HG03060 (cell line): ENCODE results near the gene KCNT1.

Experiments
- ATAC-seq: cut with Tn5 transposase; IDR thresholded peaks from one replicate; pipeline ENCODE4 v1.9.1; 2021; ENCODE audit warnings: low read depth, moderate number of reproducible peaks; ENCODE audit not compliant: unreplicated experiment

Gene KCNT1

GRCh38 chr9:135761150-135761844 lies 59.3 kb downstream of the KCNT1 start:
- no peak for ATAC-seq

- ATAC-seq: no peak
These were observed 59.8 kb downstream of the KCNT1 start for GRCh38 chr9:135761845-135762168.

GRCh38 chr9:135762921-135763320 lies 60.9 kb downstream of the KCNT1 start:
- no peak for ATAC-seq

DNA sequence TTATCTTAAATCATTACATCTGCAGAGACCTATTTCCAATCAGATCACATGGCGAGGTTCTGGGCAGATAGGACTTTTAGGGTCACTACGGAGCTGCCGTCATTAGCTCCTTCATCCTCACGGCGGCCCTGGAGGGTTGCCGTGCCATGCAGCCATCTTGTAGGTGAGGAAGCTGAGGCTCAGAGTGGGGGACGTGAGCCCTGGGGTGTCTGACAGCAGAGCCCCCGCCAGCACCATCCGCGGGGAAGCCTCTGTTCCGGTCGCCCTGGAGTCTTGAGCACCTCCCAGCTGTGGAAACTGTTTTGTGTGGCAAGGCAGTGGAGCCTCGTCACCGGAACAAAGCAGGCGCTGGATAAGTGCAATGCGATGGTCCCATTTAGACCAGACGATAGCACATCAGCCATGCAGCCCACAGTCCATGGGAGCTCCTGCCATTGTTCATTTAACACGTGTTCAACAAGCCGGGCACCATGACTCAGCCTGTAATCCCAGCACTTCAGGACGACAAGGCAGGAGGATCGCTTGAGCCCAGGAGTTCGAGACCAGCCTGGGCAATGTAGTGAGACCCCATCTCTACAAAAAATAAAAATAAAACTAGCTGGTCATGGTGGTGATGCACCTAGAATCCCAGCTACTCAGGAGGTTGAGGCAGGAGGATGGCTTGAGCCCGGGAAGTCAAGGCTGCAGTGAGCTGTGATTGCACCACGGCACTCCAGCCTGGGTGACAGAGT lies 61.9 kb downstream of the KCNT1 start:
- no peak for ATAC-seq

DNA sequence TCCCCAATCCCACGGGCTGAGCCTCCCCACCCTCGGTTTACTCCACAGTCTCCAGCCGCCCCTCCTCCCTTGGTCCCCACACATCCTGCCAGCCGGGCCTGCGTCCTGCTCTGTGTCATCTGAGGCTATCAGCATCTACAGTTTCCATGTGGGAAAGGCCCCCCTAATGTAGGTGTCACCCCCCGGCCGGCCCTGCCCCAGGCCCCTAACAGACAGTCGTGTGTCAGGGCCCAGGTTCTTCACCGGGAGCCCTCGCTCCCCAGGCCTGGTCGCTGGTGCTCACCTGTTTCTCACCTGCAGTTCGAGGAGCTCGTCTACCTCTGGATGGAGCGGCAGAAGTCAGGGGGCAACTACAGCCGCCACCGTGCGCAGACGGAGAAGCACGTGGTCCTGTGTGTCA lies 62.7 kb downstream of the KCNT1 start:
- no peak for ATAC-seq

DNA sequence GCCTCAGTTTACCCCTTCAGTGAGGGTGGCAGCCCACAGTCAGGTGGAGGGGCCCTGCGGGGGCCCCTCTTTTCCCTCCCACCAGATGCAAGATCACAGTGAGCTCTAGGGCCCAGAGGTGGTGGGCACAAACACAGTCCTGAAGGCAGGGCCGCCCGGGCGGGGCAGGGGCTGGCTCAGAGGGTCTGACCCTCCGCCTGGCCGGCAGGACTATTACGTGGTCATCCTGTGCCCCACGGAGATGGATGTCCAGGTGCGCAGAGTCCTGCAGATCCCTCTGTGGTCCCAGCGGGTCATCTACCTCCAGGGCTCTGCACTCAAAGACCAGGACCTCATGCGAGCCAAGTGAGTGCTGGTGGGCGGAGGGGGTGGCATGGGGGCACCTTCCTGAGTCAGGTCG lies 63.4 kb downstream of the KCNT1 start:
- no peak for ATAC-seq

DNA sequence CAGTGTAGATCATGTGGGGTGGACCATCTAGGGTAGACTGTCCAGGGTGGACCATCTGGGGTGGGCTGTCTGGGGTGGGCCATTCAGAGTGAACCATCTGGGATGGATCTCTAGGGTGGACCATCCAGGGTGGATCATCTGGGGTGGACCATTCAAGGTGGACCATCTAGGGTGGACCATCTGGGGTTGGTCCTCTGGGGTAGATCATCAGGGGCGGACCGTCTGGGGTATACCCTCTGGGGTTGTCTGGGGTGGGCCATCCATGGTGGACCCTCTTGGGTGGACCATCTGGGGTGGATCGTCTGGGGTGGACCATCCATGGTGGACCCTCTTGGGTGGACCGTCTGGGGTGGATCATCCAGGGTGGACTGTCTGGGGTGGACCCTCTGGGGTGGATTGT lies 64.3 kb downstream of the KCNT1 start:
- ATAC-seq: no peak

GRCh38 chr9:135766707-135767106 lies 64.7 kb downstream of the KCNT1 start:
- no peak for ATAC-seq

DNA sequence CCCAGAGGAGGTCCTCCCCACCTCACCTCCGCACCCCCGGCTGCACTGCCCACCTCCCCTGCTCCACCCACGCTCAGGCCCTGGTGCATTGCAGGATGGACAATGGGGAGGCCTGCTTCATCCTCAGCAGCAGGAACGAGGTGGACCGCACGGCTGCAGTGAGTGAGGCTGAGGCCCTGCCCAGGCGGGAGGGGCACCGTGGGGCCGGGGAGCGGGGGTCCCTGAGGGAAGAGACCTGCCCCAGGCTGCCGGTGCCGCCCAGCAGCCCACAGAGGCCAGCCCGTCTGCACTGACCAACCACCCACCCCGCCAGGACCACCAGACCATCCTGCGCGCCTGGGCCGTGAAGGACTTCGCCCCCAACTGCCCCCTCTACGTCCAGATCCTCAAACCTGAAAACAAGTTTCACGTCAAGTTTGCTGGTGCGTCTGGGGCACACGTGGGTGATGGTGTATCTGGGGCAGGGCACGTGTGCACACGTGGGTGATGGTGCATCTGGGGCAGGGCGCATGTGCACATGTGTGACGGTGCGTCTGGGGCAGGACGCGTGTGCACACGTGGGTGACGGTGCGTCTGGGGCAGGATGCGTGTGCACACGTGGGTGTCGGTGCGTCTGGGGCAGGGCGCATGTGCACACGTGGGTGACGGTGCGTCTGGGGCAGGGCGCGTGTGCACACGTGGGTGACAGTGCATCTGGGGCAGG lies 66.7 kb downstream of the KCNT1 start:
- no peak for ATAC-seq

- no peak for ATAC-seq
These were observed 67.7 kb downstream of the KCNT1 start for GRCh38 chr9:135769489-135770202.

GRCh38 chr9:135770203-135770535 lies 68.2 kb downstream of the KCNT1 start:
- no peak for ATAC-seq

GRCh38 chr9:135770771-135771170 lies 68.8 kb downstream of the KCNT1 start:
- ATAC-seq: no peak

DNA sequence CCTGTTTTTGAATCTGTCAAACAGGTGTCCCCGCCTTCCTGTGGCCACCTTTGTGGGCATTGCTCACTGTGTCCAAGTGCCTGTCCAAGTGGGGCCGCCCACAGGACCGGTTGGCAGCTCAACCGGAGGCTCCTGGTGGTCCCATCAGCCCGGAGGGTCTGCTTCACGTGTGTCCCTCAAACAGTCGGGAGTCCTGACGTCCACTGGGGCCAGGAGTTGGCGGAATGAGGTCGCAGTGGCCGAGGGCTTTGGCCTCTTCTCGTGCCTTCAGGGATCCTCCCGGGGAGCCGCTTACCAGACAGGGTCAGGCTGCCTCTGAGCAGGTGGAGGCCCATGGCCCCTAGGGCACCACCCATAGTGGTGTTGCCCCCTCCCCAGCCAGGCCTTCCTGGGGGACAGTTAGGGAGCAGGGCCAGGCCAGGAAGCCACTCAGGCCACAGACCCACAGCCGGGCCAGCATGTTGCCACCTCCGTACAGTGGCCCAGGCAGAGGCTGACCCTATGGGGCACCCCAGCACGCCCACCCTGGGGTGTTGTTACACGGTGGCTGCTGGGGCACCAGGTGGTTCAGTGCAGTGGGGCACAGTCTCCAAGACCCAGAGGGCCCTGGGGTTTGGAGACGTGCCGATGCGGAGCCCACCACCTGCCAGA lies 69.5 kb downstream of the KCNT1 start:
- no peak for ATAC-seq

GRCh38 chr9:135772056-135772646 lies 70.2 kb downstream of the KCNT1 start:
- no peak for ATAC-seq

GRCh38 chr9:135772702-135773493 lies 70.9 kb downstream of the KCNT1 start:
- ATAC-seq: no peak

- no peak for ATAC-seq
These were observed 71.7 kb downstream of the KCNT1 start for GRCh38 chr9:135773530-135774238.

- ATAC-seq: no peak
These were observed 72.3 kb downstream of the KCNT1 start for GRCh38 chr9:135774239-135774747.

GRCh38 chr9:135774794-135775525 lies 73.0 kb downstream of the KCNT1 start:
- ATAC-seq: no peak
